Measurements from ENCODE around the gene PPP1R1A. TPM values are rescaled to one million over a fixed set of nuclear protein-coding genes. Genes with fewer than 3 reads are reported as not detected.

PPP1R1A gene
- total and polyA plus RNA-seq, 9 of the 15 experiments (the other 6 are each of a cell fraction or from before 2014, with no cell fraction given): not detected

DNA sequence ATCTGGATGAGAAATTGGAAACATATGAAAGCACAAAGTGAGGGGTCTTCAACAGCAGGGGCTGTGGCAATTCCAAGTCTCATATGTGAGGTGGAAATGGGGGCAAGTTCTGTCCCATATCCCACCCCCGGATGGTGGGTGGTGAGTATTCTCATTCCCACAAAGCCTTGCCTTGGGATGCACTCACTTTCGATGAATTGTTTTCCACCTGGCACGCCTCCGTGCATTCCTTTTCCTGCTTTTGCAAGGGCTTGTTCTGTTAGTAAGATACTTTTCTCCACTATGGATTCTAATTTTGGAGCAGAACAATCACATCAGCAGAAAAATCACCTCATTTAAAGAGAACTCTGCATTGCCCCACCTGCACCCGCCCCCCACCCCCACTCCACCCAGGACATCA is 43.1 kb upstream of the PPP1R1A start:
- no peak for DNase-seq (ENCODE audit: extremely low read depth in 1 of 4, low spot score in 3 of 4)
- Histone ChIP-seq H3K9me3 (replicated peaks; ENCODE audit: control insufficient read depth, insufficient read depth, low read depth, low read length) (no peaks in the 10 kb centered on the region), H3K4me1 (replicated peaks in 1 of 2; ENCODE audit: control insufficient read depth in 2 of 2, insufficient read depth in 2 of 2, low read length in 2 of 2) (no peaks in the 10 kb centered on the region), H3K9ac (ENCODE audit: insufficient read depth in 1 of 2, low read depth in 2 of 2, low read length in 2 of 2) (no peak overlapping the region), H3K36me3 (ENCODE audit: control insufficient read depth, insufficient read depth, low read length) (no peaks in the 10 kb centered on the region), H3K27me3 (ENCODE audit: control insufficient read depth in 2 of 2, insufficient read depth in 2 of 2, low read length in 2 of 2) (peaks cover 0 to 16% of the 10 kb centered on the region in 2 experiments; a peak in 2 of 5 replicates), H3K9me1 (ENCODE audit: control insufficient read depth, insufficient read depth, low read length) (no peaks in the 10 kb centered on the region), H2AFZ (ENCODE audit: low read depth, low read length) (no peak overlapping the region), H3K27ac (ENCODE audit: extremely low read depth, low read depth, low read length) (no peak overlapping the region), H3K79me2 (ENCODE audit: control insufficient read depth, insufficient read depth, low read length) (no peaks in the 10 kb centered on the region), H4K20me1 (replicated peaks; ENCODE audit: control insufficient read depth, insufficient read depth, low read length) (no peaks in the 10 kb centered on the region), H3K4me3 (no peak overlapping the region), H3K4me2 (ENCODE audit: insufficient read depth, low read length) (no peak overlapping the region)
- BruUV-seq (replicated peaks): no TSS peak
- no peak for ATAC-seq
- ChIA-PET CTCF (ENCODE audit: low intra/inter-chr PET ratio) (no interaction called here), POLR2A (no interaction called here)
- 4% methylated on average over 5 of the region's 5 CpGs for whole genome bisulfite sequencing (ENCODE audit: insufficient coverage, low coverage, missing lambda C conversion rate)
- FAIRE-seq: no peak
- in situ Hi-C loops (cut with MboI) (no loop called here), intact Hi-C loops (cut with micrococcal nuclease) (no loop called here)
- no peak for TF ChIP-seq MED1 (CRISPR knock-in tag; IDR thresholded peaks at IDR 0.05; ENCODE audit: borderline replicate concordance)
- no peak for TF ChIP-seq EZH2 (IDR thresholded peaks at IDR 0.05; ENCODE audit: borderline replicate concordance, low read depth, low read length)
- no peak for TF ChIP-seq RBBP5 (IDR thresholded peaks at IDR 0.05; ENCODE audit: borderline replicate concordance, insufficient read depth, low read length, poor library complexity, severe bottlenecking)
- no peak for TF ChIP-seq NCOA4 (IDR thresholded peaks at IDR 0.05; ENCODE audit: partially characterized antibody)
- TF ChIP-seq MEF2A (IDR thresholded peaks at IDR 0.05; ENCODE audit: control insufficient read depth, low read depth, low read length): no peak
- no peak for TF ChIP-seq TRIM28 (IDR thresholded peaks at IDR 0.05)
- TF ChIP-seq, protein P1, sequence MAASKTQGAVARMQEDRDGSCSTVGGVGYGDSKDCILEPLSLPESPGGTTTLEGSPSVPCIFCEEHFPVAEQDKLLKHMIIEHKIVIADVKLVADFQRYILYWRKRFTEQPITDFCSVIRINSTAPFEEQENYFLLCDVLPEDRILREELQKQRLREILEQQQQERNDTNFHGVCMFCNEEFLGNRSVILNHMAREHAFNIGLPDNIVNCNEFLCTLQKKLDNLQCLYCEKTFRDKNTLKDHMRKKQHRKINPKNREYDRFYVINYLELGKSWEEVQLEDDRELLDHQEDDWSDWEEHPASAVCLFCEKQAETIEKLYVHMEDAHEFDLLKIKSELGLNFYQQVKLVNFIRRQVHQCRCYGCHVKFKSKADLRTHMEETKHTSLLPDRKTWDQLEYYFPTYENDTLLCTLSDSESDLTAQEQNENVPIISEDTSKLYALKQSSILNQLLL (CRISPR knock-in tag; IDR thresholded peaks at IDR 0.05; ENCODE audit: borderline replicate concordance): no peak
- TF ChIP-seq EP300 (IDR thresholded peaks at IDR 0.05; ENCODE audit: low read length): no peak
- no peak for TF ChIP-seq ZNF561 (CRISPR knock-in tag; conservative IDR thresholded peaks at IDR 0.05)
